Sigmoid colon (tissue), 7 donors: ENCODE data around the gene ISYNA1. TPM values are rescaled to one million over a fixed set of nuclear protein-coding genes. Genes with fewer than 3 reads are reported as not detected.

Source experiments
- DNase-seq: peaks from one replicate; pipeline ENCODE4 v3.0.0-alpha.2; 2019
- H3K27ac ChIP-seq, 4 donors: fragments of 200-600 bp; sonication (generic); one replicate each; pipeline ENCODE4 v1.5.1; 2016 to 2019; ENCODE audit warnings: mild to moderate bottlenecking in 1 of 4
- H3K27me3 ChIP-seq, 3 donors: fragments of 200-600 bp; sonication (generic); one replicate each; pipeline ENCODE4 v1.5.1; 2019; ENCODE audit warnings: mild to moderate bottlenecking in 1 of 3
- H3K36me3 ChIP-seq, 4 donors: fragments of 200-600 bp; sonication (generic); one replicate each; pipeline ENCODE4 v1.5.1; 2016 to 2019
- H3K4me1 ChIP-seq, 4 donors: fragments of 200-600 bp; sonication (generic); one replicate each; pipeline ENCODE4 v1.5.1; 2017 to 2019
- H3K4me3 ChIP-seq, 4 donors: fragments of 200-600 bp; sonication (generic); one replicate each; pipeline ENCODE4 v1.5.1; 2017 to 2019; ENCODE audit warnings: mild to moderate bottlenecking in 2 of 4, moderate library complexity in 1 of 4
- H3K9me3 ChIP-seq, 4 donors: fragments of 200-600 bp in 3 of 4; sonication (generic) in 3 of 4; one replicate each; pipeline versions ENCODE4 v1.5.1 to v1.6.1; 2013 to 2019
- EP300 ChIP-seq, 4 donors: sonication (generic); formaldehyde crosslinking; IDR thresholded peaks; one replicate each; pipeline ENCODE4 v1.6.1; 2017; ENCODE audit warnings: antibody characterized with exemption in 4 of 4
- POLR2A ChIP-seq, 2 donors: fragments of 450-650 bp; IDR thresholded peaks; one replicate each; pipeline ENCODE4 v1.6.1; 2016; ENCODE audit warnings: antibody characterized with exemption in 2 of 2, mild to moderate bottlenecking in 2 of 2, moderate library complexity in 2 of 2
- POLR2AphosphoS5 ChIP-seq, 4 donors: sonication (generic); formaldehyde crosslinking; IDR thresholded peaks; one replicate each; pipeline ENCODE4 v1.6.1; 2017; ENCODE audit warnings: antibody characterized with exemption in 4 of 4
- whole genome bisulfite sequencing, 2 donors: extraction: QIAGEN DNeasy Blood & Tissue Kit; methylation state at CpG; one replicate each; pipeline ENCODE4 v1.1.7; 2013; 5-methylcytosine and 5-hydroxymethylcytosine counted together
- intact Hi-C: fragments of 100-400 bp; cut with DNase I; formaldehyde crosslinking; loops from one replicate; pipeline ENCODE4 v1.15.1; 2023
- polyA plus RNA-seq, 3 donors: library from polyadenylated mRNA; stranded (reverse); fragments of 200-250 nt; gene quantifications; one replicate each; pipeline ENCODE4 v1.2.3, GENCODE V29; 2013
- total RNA-seq, 4 donors: library from RNA; depleted of rRNA; stranded (reverse); fragments of >200 nt; gene quantifications; one replicate each; pipeline ENCODE4 v1.1.0, GENCODE V29; 2016
- TF ChIP-seq, protein P1 (sequence below), 4 experiments: fragments of 450-650 bp in 3 of 4; fragments of 200-600 bp in 1 of 4; IDR thresholded peaks; one replicate each; pipeline ENCODE4 v1.5.1; 2016 to 2019; ENCODE audit warnings: antibody characterized with exemption in 4 of 4, mild to moderate bottlenecking in 3 of 4, moderate library complexity in 2 of 4
- donor health status: healthy with polysubstance abuse.
- donor health status: Bipolar disorder and iron deficiency.
- donor health status: healthy.

The ISYNA1 gene
- total and polyA plus RNA-seq, 7 donors, result 3.7 to 18.7 (median 10.2) TPM

DNA sequence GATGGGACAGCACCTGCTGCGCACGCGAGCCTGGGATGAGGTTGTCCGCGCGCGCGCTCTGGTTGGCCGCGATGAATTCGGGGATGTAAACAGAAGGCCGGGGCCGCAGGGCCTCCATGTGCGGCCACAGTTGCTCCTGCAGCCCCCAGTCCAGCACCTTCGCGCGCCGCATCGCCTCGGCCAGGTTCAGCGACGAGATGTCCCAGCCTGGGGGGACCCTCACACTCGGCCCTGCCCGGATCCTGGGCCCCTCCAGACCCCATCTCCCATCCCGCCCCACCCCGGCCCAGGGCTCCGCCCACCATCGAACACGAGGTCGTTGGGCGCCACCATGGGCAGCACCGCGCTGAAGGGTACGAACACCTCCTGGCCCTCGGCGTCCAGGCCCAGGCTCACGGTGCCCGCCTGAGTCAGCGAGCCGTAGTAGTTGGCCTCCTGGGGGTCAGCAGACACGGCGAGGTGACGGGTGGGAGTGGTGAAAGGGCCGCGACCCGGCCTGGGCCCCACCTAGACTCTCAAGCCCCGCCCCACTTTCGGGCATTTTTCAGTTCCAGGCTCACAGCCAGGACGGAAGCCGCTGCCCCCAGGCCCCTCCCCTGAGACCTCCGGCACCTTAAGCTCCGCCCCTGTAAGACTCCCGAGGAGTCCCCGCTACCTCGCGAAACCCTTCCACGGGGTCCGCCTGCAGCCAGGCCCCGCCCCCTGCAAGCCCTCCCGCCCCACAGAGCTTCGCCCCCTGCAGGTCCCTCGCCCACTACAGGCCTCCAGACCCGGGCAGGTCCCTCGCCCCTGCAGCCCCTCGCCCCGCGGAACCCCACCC lies 1.1 kb downstream of the ISYNA1 start:
- intact Hi-C loops, result no loop called here
- Histone ChIP-seq H3K27me3 (peaks cover 4 to 63% (median 24%) of the 10 kb centered on the region in 3 donors), H3K4me3 (peak overlapping the region; percentile 29 to 53 (median 47)), H3K9me3 (no peaks in the 10 kb centered on the region), H3K27ac (peak overlapping the region; percentile 63 to 81 (median 68)), H3K4me1 (peaks cover 0 to 46% (median 44%) of the 10 kb centered on the region in 4 donors), H3K36me3 (peaks cover 0 to 15% (median 0%) of the 10 kb centered on the region in 4 donors)
- DNase-seq, result peak; percentile 88
- 24 to 32% methylated on average over 67 of the region's 67 CpGs for WGBS, 2 donors
- TF ChIP-seq POLR2AphosphoS5 (IDR thresholded peaks at IDR 0.05) (peak in 1 of 4 donors; percentile 10), POLR2A (IDR thresholded peaks at IDR 0.05) (no peak)

DNA sequence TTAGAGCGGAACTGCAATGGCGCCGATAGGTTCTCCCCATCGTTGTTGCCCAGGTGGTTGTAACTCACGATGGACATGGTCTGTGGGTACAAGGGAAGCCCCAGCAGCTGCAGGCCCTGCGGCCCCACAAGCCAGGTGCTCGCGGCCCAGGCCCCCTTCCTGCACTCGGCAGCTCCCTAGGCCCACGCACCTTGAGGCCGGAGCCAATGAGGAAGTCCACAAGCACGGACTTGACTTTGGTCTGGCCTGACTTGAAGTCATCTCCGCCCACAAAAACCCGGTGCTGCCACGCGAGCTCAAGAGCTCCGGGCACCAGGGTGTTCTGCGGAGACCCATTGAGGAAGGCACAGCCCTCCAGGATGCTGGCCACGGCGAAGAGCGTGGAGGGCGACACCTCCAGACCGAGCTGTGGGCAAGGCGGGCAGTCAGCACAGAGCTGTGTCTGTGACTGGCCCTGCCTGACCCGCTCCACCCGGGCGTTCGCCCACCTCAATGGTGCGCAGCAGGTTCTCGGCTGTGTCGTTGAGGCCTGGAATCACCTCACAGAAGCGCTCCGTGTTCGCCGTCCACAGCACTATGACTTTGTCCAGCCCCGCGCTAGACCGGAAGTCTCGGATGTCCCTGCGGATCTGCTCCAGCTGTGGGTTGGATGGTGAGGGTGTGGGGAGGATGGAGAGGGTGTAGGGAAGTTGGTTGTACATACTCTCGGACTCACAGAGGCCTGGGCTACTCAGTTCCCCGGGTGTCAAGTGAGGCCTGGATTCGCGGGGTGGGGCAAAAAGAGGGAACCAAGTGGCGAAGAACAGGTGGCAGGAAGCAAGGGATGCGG lies 1.9 kb downstream of the ISYNA1 start:
- TF ChIP-seq POLR2AphosphoS5 (IDR thresholded peaks at IDR 0.05) (no peak), EP300 (IDR thresholded peaks at IDR 0.05) (no peak), POLR2A (IDR thresholded peaks at IDR 0.05) (no peak)
- TF ChIP-seq, protein P1, sequence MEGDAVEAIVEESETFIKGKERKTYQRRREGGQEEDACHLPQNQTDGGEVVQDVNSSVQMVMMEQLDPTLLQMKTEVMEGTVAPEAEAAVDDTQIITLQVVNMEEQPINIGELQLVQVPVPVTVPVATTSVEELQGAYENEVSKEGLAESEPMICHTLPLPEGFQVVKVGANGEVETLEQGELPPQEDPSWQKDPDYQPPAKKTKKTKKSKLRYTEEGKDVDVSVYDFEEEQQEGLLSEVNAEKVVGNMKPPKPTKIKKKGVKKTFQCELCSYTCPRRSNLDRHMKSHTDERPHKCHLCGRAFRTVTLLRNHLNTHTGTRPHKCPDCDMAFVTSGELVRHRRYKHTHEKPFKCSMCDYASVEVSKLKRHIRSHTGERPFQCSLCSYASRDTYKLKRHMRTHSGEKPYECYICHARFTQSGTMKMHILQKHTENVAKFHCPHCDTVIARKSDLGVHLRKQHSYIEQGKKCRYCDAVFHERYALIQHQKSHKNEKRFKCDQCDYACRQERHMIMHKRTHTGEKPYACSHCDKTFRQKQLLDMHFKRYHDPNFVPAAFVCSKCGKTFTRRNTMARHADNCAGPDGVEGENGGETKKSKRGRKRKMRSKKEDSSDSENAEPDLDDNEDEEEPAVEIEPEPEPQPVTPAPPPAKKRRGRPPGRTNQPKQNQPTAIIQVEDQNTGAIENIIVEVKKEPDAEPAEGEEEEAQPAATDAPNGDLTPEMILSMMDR (IDR thresholded peaks at IDR 0.05), result no peak
- Histone ChIP-seq H3K27me3 (peaks cover 4 to 63% (median 24%) of the 10 kb centered on the region in 3 donors), H3K9me3 (no peaks in the 10 kb centered on the region), H3K4me3 (no peak overlapping the region), H3K27ac (peak overlapping the region; percentile 63 to 81 (median 68)), H3K36me3 (peaks cover 0 to 12% (median 0%) of the 10 kb centered on the region in 4 donors), H3K4me1 (peaks cover 0 to 46% (median 44%) of the 10 kb centered on the region in 4 donors)
- WGBS, 2 donors, result 86 to 88% methylated on average over 46 of the region's 46 CpGs
- intact Hi-C loops, result no loop called here
- no peak for DNase-seq

DNA sequence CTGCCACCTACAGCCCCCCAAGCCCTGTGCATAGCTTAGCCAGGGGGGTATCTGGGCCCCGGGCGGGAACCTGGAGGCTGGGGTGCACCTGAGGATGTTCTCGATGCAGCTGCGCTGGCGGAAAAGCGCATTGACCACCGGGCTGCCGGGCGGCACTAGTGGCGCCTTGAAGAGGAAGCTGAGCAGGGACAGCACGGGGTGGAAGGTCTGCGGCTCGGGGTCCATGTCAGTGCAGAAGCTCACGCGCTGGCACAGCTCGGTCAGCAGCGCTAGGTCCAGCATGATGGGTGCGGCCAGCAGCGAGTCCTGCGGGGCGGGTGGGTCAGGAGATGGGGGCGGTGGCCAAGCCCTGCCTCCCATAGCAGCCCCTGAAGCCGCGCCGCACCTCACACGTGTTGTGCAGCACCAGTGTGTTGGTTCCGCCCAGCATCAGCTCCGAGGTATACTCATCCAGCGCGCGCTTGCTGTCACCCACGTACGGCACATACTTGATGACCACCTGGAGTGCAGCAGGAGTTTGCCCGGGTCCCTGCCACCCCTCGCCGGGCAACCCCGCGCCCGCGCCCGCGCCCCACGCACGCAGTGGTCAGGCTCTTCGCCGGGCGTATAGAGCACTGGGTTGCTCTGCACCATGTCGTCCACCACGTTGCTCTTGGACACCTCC lies 2.6 kb downstream of the ISYNA1 start:
- 95 to 96% methylated on average over 49 of the region's 49 CpGs for WGBS, 2 donors
- peaks cover 4 to 63% (median 24%) of the 10 kb centered on the region in 3 donors for H3K27me3 ChIP-seq
- H3K9me3 ChIP-seq, result no peaks in the 10 kb centered on the region
- H3K4me1 ChIP-seq, result peaks cover 0 to 46% (median 45%) of the 10 kb centered on the region in 4 donors
- H3K4me3 ChIP-seq, result no peak overlapping the region
- H3K27ac ChIP-seq, result no peak overlapping the region
- peaks cover 0 to 11% (median 0%) of the 10 kb centered on the region in 4 donors for H3K36me3 ChIP-seq
- intact Hi-C loops, result no loop called here
- no peak for DNase-seq
- no peak for TF ChIP-seq POLR2AphosphoS5 (IDR thresholded peaks at IDR 0.05)
- no peak for TF ChIP-seq POLR2A (IDR thresholded peaks at IDR 0.05)
- no peak for TF ChIP-seq EP300 (IDR thresholded peaks at IDR 0.05)
- TF ChIP-seq, protein P1 (IDR thresholded peaks at IDR 0.05), result no peak

DNA sequence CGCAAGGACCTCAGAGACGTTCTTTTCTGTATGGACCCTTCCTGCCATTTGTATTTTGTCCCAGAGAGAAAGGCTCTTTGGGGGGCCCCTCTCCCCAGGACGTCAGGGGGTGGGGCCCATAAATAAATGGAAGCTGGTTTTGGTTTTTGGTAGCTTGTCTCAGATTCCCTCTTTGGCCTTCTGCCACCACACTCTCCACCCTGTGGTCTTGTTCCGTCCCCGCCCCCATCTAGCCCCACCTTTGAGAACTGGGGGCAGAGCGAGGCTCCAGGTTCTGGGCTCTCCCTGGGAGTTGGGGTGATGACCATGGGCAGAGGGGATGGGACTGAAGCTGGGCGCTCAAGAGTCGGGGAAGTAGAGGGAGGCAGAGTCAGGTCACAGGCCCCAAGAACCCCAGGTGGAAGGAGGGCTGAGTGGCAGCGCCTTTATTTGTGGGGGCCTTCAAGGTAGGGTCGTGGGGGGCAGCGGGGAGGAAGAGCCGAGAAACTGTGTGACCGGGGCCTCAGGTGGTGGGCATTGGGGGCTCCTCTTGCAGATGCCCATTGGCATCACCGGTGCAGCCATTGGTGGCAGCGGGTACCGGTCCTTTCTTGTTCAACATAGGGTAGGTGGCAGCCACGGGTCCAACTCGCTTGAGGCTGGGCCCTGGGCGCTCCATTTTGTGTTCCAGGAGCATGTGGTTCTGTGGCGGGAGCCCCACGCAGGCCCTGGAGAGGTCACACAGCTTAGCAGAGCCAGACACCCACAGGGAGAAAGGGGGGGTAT lies 3.3 kb downstream of the ISYNA1 start:
- DNase-seq, result no peak
- peak overlapping the region in 3 of 4 donors; percentile 45 to 66 (median 65) for H3K27ac ChIP-seq
- H3K4me3 ChIP-seq, result peak overlapping the region in 3 of 4 donors; percentile 12 to 57 (median 57)
- TF ChIP-seq POLR2AphosphoS5 (IDR thresholded peaks at IDR 0.05) (no peak), EP300 (IDR thresholded peaks at IDR 0.05) (no peak), POLR2A (IDR thresholded peaks at IDR 0.05) (no peak)
- TF ChIP-seq, protein P1 (IDR thresholded peaks at IDR 0.05), result no peak
- WGBS, 2 donors, result 90 to 91% methylated on average over 21 of the region's 21 CpGs
- intact Hi-C loops, result no loop called here
- H3K9me3 ChIP-seq, result no peaks in the 10 kb centered on the region
- peaks cover 0 to 11% (median 0%) of the 10 kb centered on the region in 4 donors for H3K36me3 ChIP-seq
- H3K4me1 ChIP-seq, result peaks cover 0 to 53% (median 50%) of the 10 kb centered on the region in 4 donors
- peaks cover 4 to 63% (median 24%) of the 10 kb centered on the region in 3 donors for H3K27me3 ChIP-seq
